ENCODE results near the gene VIL1.

The VIL1 gene

GRCh38 chr2:218374795-218375194 lies 44.1 kb upstream of the VIL1 start:
- no peak for TF ChIP-seq TEAD4 (IDR thresholded peaks at IDR 0.05)
- peak; percentile 31; the same call in 1 of the 2 replicates for TF ChIP-seq CEBPB (IDR thresholded peaks at IDR 0.05)

- no peak for TF ChIP-seq FOXM1 (IDR thresholded peaks at IDR 0.05; ENCODE audit: borderline replicate concordance, low read depth)
- TF ChIP-seq CEBPB (IDR thresholded peaks at IDR 0.05): no peak
- TF ChIP-seq REST (IDR thresholded peaks at IDR 0.05; ENCODE audit: low read depth): no peak
- TF ChIP-seq USF1 (IDR thresholded peaks at IDR 0.05): no peak
- TF ChIP-seq CREB1 (IDR thresholded peaks at IDR 0.05; ENCODE audit: low read depth): no peak
- no peak for TF ChIP-seq TEAD4 (IDR thresholded peaks at IDR 0.05)
- no peak for TF ChIP-seq ZBTB7A (IDR thresholded peaks at IDR 0.05; ENCODE audit: low read depth)
- no peak for TF ChIP-seq NFIC (IDR thresholded peaks at IDR 0.05)
- TF ChIP-seq, protein P1, sequence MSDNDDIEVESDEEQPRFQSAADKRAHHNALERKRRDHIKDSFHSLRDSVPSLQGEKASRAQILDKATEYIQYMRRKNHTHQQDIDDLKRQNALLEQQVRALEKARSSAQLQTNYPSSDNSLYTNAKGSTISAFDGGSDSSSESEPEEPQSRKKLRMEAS (IDR thresholded peaks at IDR 0.05): no peak
- TF ChIP-seq RAD21 (IDR thresholded peaks at IDR 0.05; ENCODE audit: low read depth): no peak
- no peak for TF ChIP-seq EP300 (IDR thresholded peaks at IDR 0.05; ENCODE audit: borderline replicate concordance)
- no peak for TF ChIP-seq TCF12 (IDR thresholded peaks at IDR 0.05; ENCODE audit: low read depth)
- TF ChIP-seq EGR1 (IDR thresholded peaks at IDR 0.05): no peak
- no peak for TF ChIP-seq YY1 (IDR thresholded peaks at IDR 0.05; ENCODE audit: low read depth)
- no peak for TF ChIP-seq TAF1 (IDR thresholded peaks at IDR 0.05; ENCODE audit: low read depth)
Measured at GRCh38 chr2:218375212-218375611, 43.7 kb upstream of the VIL1 start.

DNA sequence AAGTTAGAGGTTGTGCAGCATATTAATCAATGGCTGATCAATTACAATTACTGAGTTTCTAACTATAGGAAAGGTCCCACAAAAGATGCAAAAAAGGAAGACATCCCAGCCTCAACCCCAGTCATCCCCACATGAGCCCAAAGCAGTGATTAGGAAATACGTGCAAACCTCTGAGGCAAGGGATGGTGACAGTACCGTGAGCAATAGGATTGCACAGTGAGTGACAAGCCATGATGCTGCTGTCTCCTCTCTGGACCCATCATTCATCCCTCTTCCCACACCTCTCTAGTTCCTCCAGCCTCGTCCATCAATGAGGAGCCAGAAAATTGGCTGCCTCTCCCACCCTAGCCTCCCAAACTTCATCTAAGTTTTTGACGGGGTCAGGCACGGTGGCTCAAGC lies 40.9 kb upstream of the VIL1 start:
- TF ChIP-seq REST (IDR thresholded peaks at IDR 0.05; ENCODE audit: low read depth) (no peak), CEBPB (IDR thresholded peaks at IDR 0.05) (no peak), NFIC (IDR thresholded peaks at IDR 0.05) (no peak), CREB1 (IDR thresholded peaks at IDR 0.05; ENCODE audit: low read depth) (no peak), EGR1 (IDR thresholded peaks at IDR 0.05) (no peak), FOXM1 (IDR thresholded peaks at IDR 0.05; ENCODE audit: borderline replicate concordance, low read depth) (no peak)

DNA sequence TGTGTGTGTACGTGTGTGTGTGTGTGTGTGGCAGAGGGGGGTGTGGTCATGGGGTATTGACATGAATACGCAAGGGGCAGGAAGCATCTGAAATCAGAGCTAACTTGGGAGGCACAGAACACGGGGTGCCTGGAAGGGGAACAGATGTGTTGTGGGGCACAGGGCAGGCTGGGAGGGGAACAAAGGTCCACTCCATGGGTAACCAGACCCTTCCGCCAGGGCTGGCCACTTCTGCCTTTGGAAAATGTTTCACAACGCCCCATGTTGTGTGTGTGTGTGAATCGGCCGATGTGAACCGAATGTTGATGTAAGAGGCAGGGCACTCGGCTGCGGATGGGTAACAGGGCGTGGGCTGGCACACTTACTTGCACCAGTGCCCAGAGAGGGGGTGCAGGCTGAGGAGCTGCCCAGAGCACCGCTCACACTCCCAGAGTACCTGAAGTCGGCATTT lies 37.0 kb upstream of the VIL1 start, which contains the start of gene SLC11A1:
SLC11A1 (plus strand) TSS at position 358 of the 451 bp plus-strand sequence. CDS start 96 bp downstream, outside the sequence.
- TF ChIP-seq YY1 (IDR thresholded peaks at IDR 0.05; ENCODE audit: low read depth): no peak
- TF ChIP-seq TAF1 (IDR thresholded peaks at IDR 0.05; ENCODE audit: low read depth): no peak
- TF ChIP-seq CREB1 (IDR thresholded peaks at IDR 0.05; ENCODE audit: low read depth): no peak
- TF ChIP-seq USF1 (IDR thresholded peaks at IDR 0.05): no peak
- TF ChIP-seq TCF12 (IDR thresholded peaks at IDR 0.05; ENCODE audit: low read depth): no peak
- TF ChIP-seq REST (IDR thresholded peaks at IDR 0.05; ENCODE audit: low read depth): no peak

DNA sequence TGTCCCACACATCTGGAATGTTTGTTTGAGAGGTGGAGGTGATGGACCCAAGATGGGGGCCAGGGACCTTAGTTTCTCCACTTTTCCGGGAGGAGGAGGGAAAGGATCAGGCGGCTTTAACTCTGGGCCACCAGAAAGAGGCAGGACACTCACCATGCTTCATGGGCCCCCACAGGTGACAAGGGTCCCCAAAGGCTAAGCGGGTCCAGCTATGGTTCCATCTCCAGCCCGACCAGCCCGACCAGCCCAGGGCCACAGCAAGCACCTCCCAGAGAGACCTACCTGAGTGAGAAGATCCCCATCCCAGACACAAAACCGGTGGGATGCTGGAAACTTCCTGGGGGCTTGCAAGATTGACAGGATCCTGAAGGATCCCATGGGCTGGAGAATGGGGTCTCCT lies 36.1 kb upstream of the VIL1 start:
- no peak for TF ChIP-seq TAF1 (IDR thresholded peaks at IDR 0.05; ENCODE audit: low read depth)
- TF ChIP-seq TCF12 (IDR thresholded peaks at IDR 0.05; ENCODE audit: low read depth): no peak
- no peak for TF ChIP-seq USF1 (IDR thresholded peaks at IDR 0.05)
- TF ChIP-seq FOXM1 (IDR thresholded peaks at IDR 0.05; ENCODE audit: borderline replicate concordance, low read depth): no peak
- no peak for TF ChIP-seq CEBPB (IDR thresholded peaks at IDR 0.05)
- TF ChIP-seq TEAD4 (IDR thresholded peaks at IDR 0.05): no peak
- TF ChIP-seq EP300 (IDR thresholded peaks at IDR 0.05; ENCODE audit: borderline replicate concordance): no peak

Data from Ishikawa (cell line).